ENCODE measurements around the gene YOD1.

YOD1 gene

DNA sequence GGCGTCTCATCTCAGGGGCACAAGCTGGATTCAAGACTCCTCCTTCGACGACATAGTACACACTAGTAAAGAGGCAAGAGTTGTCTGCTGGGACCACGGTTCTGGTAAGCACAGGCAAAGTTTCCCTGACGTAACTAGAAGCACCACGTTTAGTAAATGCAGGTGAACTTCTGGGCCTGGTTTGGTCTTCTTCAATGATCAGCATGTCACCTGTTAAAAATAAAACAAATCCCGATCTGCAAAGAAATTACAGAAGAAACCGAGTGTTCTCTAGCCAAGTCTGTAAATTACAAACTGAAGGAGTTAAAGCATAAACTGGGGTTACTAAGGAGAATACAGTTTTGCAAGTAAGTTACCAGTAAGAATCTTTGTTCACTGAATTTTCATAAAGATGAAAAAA is 1.5 kb downstream of the YOD1 start:
- no peaks in the 10 kb centered on the region for H3K9me2 ChIP-seq (replicated peaks; ENCODE audit: insufficient read depth, low read length)
- no peak for TF ChIP-seq EZH2phosphoT487 (conservative IDR thresholded peaks at IDR 0.05; ENCODE audit: low read length)
- TF ChIP-seq CTCF (IDR thresholded peaks at IDR 0.05; ENCODE audit: insufficient read depth, low read length, poor library complexity, severe bottlenecking): no peak
- H3K79me2 ChIP-seq (ENCODE audit: insufficient read depth, low read length): no peaks in the 10 kb centered on the region
- no peak overlapping the region for H3K4me2 ChIP-seq (ENCODE audit: low read depth, low read length, poor library complexity, severe bottlenecking)
- no peak overlapping the region for H2AFZ ChIP-seq (ENCODE audit: low read depth, low read length, severe bottlenecking)
- H3K27ac ChIP-seq (ENCODE audit: low read depth, low read length): no peak overlapping the region
- H4K20me1 ChIP-seq (ENCODE audit: low read depth, low read length): no peaks in the 10 kb centered on the region
- H3K36me3 ChIP-seq (ENCODE audit: low read length): no peaks in the 10 kb centered on the region
- no peak overlapping the region for H3K4me3 ChIP-seq (ENCODE audit: insufficient read depth, low read length, poor library complexity, severe bottlenecking)
- no peaks in the 10 kb centered on the region for H3K9me3 ChIP-seq (ENCODE audit: insufficient read depth, low read length)
- H3K27me3 ChIP-seq (ENCODE audit: low read length): no peaks in the 10 kb centered on the region
- 0 out of 2 replicates have a peak, but pooled peaks cover 3% of the 10 kb centered on the region for H3F3A ChIP-seq (ENCODE audit: insufficient read depth)
- H3K9ac ChIP-seq (ENCODE audit: low read length): no peak overlapping the region

DNA sequence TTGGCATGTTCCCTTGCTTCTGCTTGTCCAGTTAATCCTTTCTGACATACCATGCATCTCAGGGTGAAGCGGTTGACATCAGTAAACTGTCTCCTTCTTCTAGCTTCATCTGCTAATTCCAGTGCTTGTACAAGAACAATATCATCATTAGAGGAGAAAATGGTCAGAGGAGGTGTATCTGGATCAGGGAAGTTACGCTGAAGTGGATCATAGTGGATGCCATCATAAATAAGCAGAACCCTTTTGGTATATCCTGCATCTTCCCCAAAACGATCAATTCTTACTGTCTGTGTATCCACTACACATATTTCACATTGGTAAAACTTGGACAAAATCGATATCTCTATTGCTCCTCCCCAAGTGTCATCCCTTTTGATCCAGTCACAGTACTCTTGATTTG is 2.0 kb downstream of the YOD1 start:
- TF ChIP-seq CTCF (IDR thresholded peaks at IDR 0.05; ENCODE audit: insufficient read depth, low read length, poor library complexity, severe bottlenecking): no peak
- no peak for TF ChIP-seq EZH2phosphoT487 (conservative IDR thresholded peaks at IDR 0.05; ENCODE audit: low read length)
- no peaks in the 10 kb centered on the region for H3F3A ChIP-seq (ENCODE audit: insufficient read depth)
- no peak overlapping the region for H3K9ac ChIP-seq (ENCODE audit: low read length)
- no peaks in the 10 kb centered on the region for H3K9me2 ChIP-seq (replicated peaks; ENCODE audit: insufficient read depth, low read length)
- no peak overlapping the region for H3K4me2 ChIP-seq (ENCODE audit: low read depth, low read length, poor library complexity, severe bottlenecking)
- no peaks in the 10 kb centered on the region for H3K79me2 ChIP-seq (ENCODE audit: insufficient read depth, low read length)
- no peak overlapping the region for H3K4me3 ChIP-seq (ENCODE audit: insufficient read depth, low read length, poor library complexity, severe bottlenecking)
- H3K36me3 ChIP-seq (ENCODE audit: low read length): no peaks in the 10 kb centered on the region
- H4K20me1 ChIP-seq (ENCODE audit: low read depth, low read length): no peaks in the 10 kb centered on the region
- H3K9me3 ChIP-seq (ENCODE audit: insufficient read depth, low read length): no peaks in the 10 kb centered on the region
- H3K27ac ChIP-seq (ENCODE audit: low read depth, low read length): no peak overlapping the region
- no peak overlapping the region for H2AFZ ChIP-seq (ENCODE audit: low read depth, low read length, severe bottlenecking)
- no peaks in the 10 kb centered on the region for H3K27me3 ChIP-seq (ENCODE audit: low read length)

DNA sequence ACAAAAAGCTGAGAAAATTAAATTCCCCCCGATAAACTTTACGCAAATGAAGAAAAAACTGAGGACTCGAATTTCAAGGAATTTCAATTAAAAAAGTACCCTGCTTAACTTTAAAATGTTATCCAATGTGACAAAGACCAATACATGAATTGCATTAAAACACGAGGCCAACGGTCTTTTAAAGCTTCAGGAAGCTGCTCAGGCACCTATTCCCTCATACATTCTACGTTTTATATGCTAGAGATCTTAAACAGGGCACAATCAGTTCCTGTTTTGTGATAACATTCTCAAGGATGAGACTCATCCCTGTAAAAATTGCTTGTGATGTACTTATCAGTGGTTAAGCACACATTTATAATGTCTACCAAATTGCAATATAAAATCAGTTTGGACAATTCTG is 3.0 kb downstream of the YOD1 start:
- no peaks in the 10 kb centered on the region for H3K9me2 ChIP-seq (replicated peaks; ENCODE audit: insufficient read depth, low read length)
- H4K20me1 ChIP-seq (ENCODE audit: low read depth, low read length): no peaks in the 10 kb centered on the region
- H3K27me3 ChIP-seq (ENCODE audit: low read length): no peaks in the 10 kb centered on the region; the same call in 1 of the 2 replicates
- H3K4me3 ChIP-seq (ENCODE audit: insufficient read depth, low read length, poor library complexity, severe bottlenecking): no peak overlapping the region
- no peaks in the 10 kb centered on the region for H3K79me2 ChIP-seq (ENCODE audit: insufficient read depth, low read length)
- no peaks in the 10 kb centered on the region for H3F3A ChIP-seq (ENCODE audit: insufficient read depth)
- H3K36me3 ChIP-seq (ENCODE audit: low read length): no peaks in the 10 kb centered on the region
- H3K9ac ChIP-seq (ENCODE audit: low read length): no peak overlapping the region
- TF ChIP-seq CTCF (IDR thresholded peaks at IDR 0.05; ENCODE audit: insufficient read depth, low read length, poor library complexity, severe bottlenecking) (no peak), EZH2phosphoT487 (conservative IDR thresholded peaks at IDR 0.05; ENCODE audit: low read length) (no peak)
- no peak overlapping the region for H3K4me2 ChIP-seq (ENCODE audit: low read depth, low read length, poor library complexity, severe bottlenecking)
- H2AFZ ChIP-seq (ENCODE audit: low read depth, low read length, severe bottlenecking): no peak overlapping the region
- H3K27ac ChIP-seq (ENCODE audit: low read depth, low read length): no peak overlapping the region
- no peaks in the 10 kb centered on the region for H3K9me3 ChIP-seq (ENCODE audit: insufficient read depth, low read length)

Measured in SU-DHL-6 (cell line).